Ovary (tissue), 9 donors: ENCODE measurements around the gene CD28. TPM values are rescaled to one million over a fixed set of nuclear protein-coding genes. Genes with fewer than 3 reads are reported as not detected.

ENCODE experiments used
- DNase-seq, 5 donors: peaks; one replicate each; pipeline ENCODE4 v3.0.0-alpha.2; 2019 to 2020
- H3K27ac ChIP-seq, 2 donors: fragments of 200-600 bp; one replicate each; pipeline versions ENCODE4 v1.5.1 to v1.8.0; 2019 to 2022
- H3K27me3 ChIP-seq: fragments of 200-600 bp; one replicate; pipeline ENCODE4 v1.8.0; 2022
- H3K36me3 ChIP-seq: fragments of 200-600 bp; sonication (generic); one replicate; pipeline ENCODE4 v1.5.1; 2019
- H3K4me1 ChIP-seq: one replicate; pipeline ENCODE4 v1.8.1; 2013; ENCODE audit warnings: mild to moderate bottlenecking, moderate library complexity; ENCODE audit not compliant: insufficient read depth
- H3K4me3 ChIP-seq: fragments of 200-600 bp; sonication (generic); one replicate; pipeline ENCODE4 v1.5.1; 2017
- H3K9me3 ChIP-seq, 2 donors: fragments of 200-600 bp in 1 of 2; sonication (generic) in 1 of 2; one replicate each; pipeline versions ENCODE4 v1.5.1 to v1.8.1; 2013 to 2019; ENCODE audit warnings: mild to moderate bottlenecking in 1 of 2, moderate library complexity in 1 of 2
- CTCF ChIP-seq, 3 donors: fragments of 450-650 bp in 2 of 3; fragments of 200-600 bp in 1 of 3; IDR thresholded peaks; one replicate each; pipeline versions ENCODE4 v1.5.1 to v1.8.0; 2016 to 2022; ENCODE audit warnings: antibody characterized with exemption in 3 of 3, mild to moderate bottlenecking in 1 of 3
- EP300 ChIP-seq: sonication (generic); formaldehyde crosslinking; IDR thresholded peaks from one replicate; pipeline ENCODE4 v1.6.1; 2017; ENCODE audit warnings: antibody characterized with exemption
- POLR2A ChIP-seq: fragments of 450-650 bp; IDR thresholded peaks from one replicate; pipeline ENCODE4 v1.6.1; 2017; ENCODE audit warnings: antibody characterized with exemption, mild to moderate bottlenecking, moderate library complexity
- WGBS, 3 donors: extraction: QIAGEN DNeasy Blood & Tissue Kit in 1 of 3; methylation state at CpG; one replicate each; pipeline versions ENCODE4 v1.1.5 to v1.1.7; 2013 to 2017; 5-methylcytosine and 5-hydroxymethylcytosine counted together
- intact Hi-C, 4 donors: fragments of 100-400 bp; cut with DNase I; formaldehyde crosslinking; loops; one replicate each; pipeline versions ENCODE4 v1.11.0 to v1.15.1; 2022 to 2023
- polyA plus RNA-seq, 2 donors: library from polyadenylated mRNA; stranded (reverse); fragments of 200-250 nt in 1 of 2; fragments of 350-450 nt in 1 of 2; fragmentation: Illumina TruSeq in 1 of 2; extraction: RNeasy Lipid Tissue Mini Kit (QIAGEN cat#74804) in 1 of 2; gene quantifications; one replicate each; pipeline ENCODE4 v1.2.3, GENCODE V29; 2013 to 2014
- small RNA-seq: library from RNA; depleted of rRNA; stranded (forward); fragments of <200 nt; gene quantifications from one replicate; pipeline ENCODE3, GENCODE V24; 2016
- total RNA-seq, 7 donors: library from RNA; depleted of rRNA in 2 of 7; stranded (reverse); fragments of >200 nt in 2 of 7; fragmentation: NEBNext Ultra II Directional in 3 of 7; extraction: Animal tissue kit (Norgen Biotek cat#: 25700) in 3 of 7; gene quantifications; one replicate each; pipeline versions ENCODE4 v1.1.0 to v1.2.4, GENCODE V29; 2016 to 2023
- donor health status: DM: no; HTN: no; CAD: no; lungs with moderate emphysema.
- donor health status: DM: no; HTN: no; CAD: no.
- donor health status: Bipolar disorder and iron deficiency.
- donor health status: DM: yes; HTN: yes; CAD: no.
- donor health status: DM: no; HTN: no; CAD: no.
- donor health status: DM: yes; HTN: yes; CAD: no.

The CD28 gene
- total and polyA plus RNA-seq, 9 donors: 0.18 to 4.3 (median 1.2) TPM

GRCh38 chr2:203786549-203787351 lies 80.3 kb downstream of the CD28 start:
- no peak overlapping the region for H3K4me3 ChIP-seq
- WGBS, 3 donors: 46 to 51% (median 46%) methylated on average over 6 of the region's 6 CpGs
- no peaks in the 10 kb centered on the region for H3K9me3 ChIP-seq
- H3K27me3 ChIP-seq: no peaks in the 10 kb centered on the region
- H3K27ac ChIP-seq: no peak overlapping the region
- no peak for DNase-seq
- TF ChIP-seq EP300 (no peak), CTCF (IDR thresholded peaks at IDR 0.05) (no peak)
- H3K4me1 ChIP-seq: no peaks in the 10 kb centered on the region
- no peaks in the 10 kb centered on the region for H3K36me3 ChIP-seq
- intact Hi-C loops: no loop called here

- intact Hi-C loops: no loop called here
- no peaks in the 10 kb centered on the region for H3K4me1 ChIP-seq
- no peak for DNase-seq
- no peaks in the 10 kb centered on the region for H3K27me3 ChIP-seq
- H3K27ac ChIP-seq: no peak overlapping the region
- no peak for TF ChIP-seq POLR2A
- TF ChIP-seq EP300: no peak
- no peak for TF ChIP-seq CTCF (IDR thresholded peaks at IDR 0.05)
- no peaks in the 10 kb centered on the region for H3K9me3 ChIP-seq
- H3K4me3 ChIP-seq: no peak overlapping the region
- no peaks in the 10 kb centered on the region for H3K36me3 ChIP-seq
- WGBS, 3 donors: 73 to 82% (median 79%) methylated on average over 2 of the region's 2 CpGs
Observed at GRCh38 chr2:203787979-203788378, 81.5 kb downstream of the CD28 start.

Small RNAs within 50 kb of the gene (small RNA-seq; reads per million reads assigned to genes)
- gene AC125238.1 (not detected), gene RNU6-474P (not detected)

Other genes with a start within 250 kb of the CD28 start
- gene RAPH1, start 171.3 kb upstream of the CD28 start, total RNA-seq: 10 to 100 TPM in 5 of 7 donors, 1 to 10 TPM in 2; 6.8 to 23.5 (median 10.5) TPM
- gene RAPH1, start 171.3 kb upstream of the CD28 start, polyA plus RNA-seq: 10 to 100 TPM in 1 of 2 donors, 1 to 10 TPM in 1; 2.7 to 13.6 TPM
- gene CTLA4, start 161.1 kb downstream of the CD28 start, total RNA-seq: under 1 TPM in 1 of 7 donors, not detected in 6; 0.51 TPM
- gene CTLA4, start 161.1 kb downstream of the CD28 start, polyA plus RNA-seq: under 1 TPM; 0.04 to 0.17 TPM
- gene ICOS, start 230.1 kb downstream of the CD28 start, total RNA-seq: under 1 TPM in 3 of 7 donors, not detected in 4; 0.07 to 0.33 (median 0.11) TPM
- under 1 TPM; 0.05 to 0.40 TPM for gene ICOS, start 230.1 kb downstream of the CD28 start, polyA plus RNA-seq